Stimulated activated naive B cell treated with anti-CD40 and anti-IgM and Interleukin-4, amounts not matched to agents 10 μg/mL and 1 μg/mL and 100 μg/mL, for 72 hours (primary cell): ENCODE data around the gene XPO4.
A peak's percentile ranks its signal among the peaks of the same experiment; 100 is the strongest.
"Not testable (repeated sequence)": the region's sequence is repeated elsewhere in the genome, so short reads cannot be mapped to it uniquely, and the experiment has no call there.

ENCODE experiments used
- ATAC-seq, 2 donors: fragments of 150-1000 bp; cut with Tn5 transposase; replicated peaks; 2 replicates each; pipeline ENCODE4 v1.10.0; 2021; ENCODE audit warnings: moderate library complexity in 1 of 2
- DNase-seq: peaks from one replicate; pipeline ENCODE4 v3.0.0; 2021
- H3K27ac Mint-ChIP-seq: one replicate; pipeline ENCODE4 v1.8.0; 2022; ENCODE audit warnings: mild to moderate bottlenecking, mixed read lengths
- H3K27me3 Mint-ChIP-seq, 2 donors: one replicate each; pipeline ENCODE4 v1.8.0; 2022; ENCODE audit warnings: mixed read lengths in 2 of 2
- H3K36me3 Mint-ChIP-seq, 2 donors: one replicate each; pipeline ENCODE4 v1.8.0; 2022; ENCODE audit warnings: mixed read lengths in 2 of 2, mild to moderate bottlenecking in 1 of 2
- H3K4me1 Mint-ChIP-seq, 2 donors: one replicate each; pipeline ENCODE4 v1.8.0; 2022; ENCODE audit warnings: mixed read lengths in 2 of 2, mild to moderate bottlenecking in 1 of 2
- H3K4me3 Mint-ChIP-seq, 2 donors: one replicate each; pipeline ENCODE4 v1.8.0; 2022; ENCODE audit warnings: mild to moderate bottlenecking in 2 of 2, mixed read lengths in 2 of 2, moderate library complexity in 1 of 2
- H3K9me3 Mint-ChIP-seq, 2 donors: one replicate each; pipeline ENCODE4 v1.8.0; 2022; ENCODE audit warnings: mixed read lengths in 2 of 2, mild to moderate bottlenecking in 1 of 2

XPO4 gene

DNA sequence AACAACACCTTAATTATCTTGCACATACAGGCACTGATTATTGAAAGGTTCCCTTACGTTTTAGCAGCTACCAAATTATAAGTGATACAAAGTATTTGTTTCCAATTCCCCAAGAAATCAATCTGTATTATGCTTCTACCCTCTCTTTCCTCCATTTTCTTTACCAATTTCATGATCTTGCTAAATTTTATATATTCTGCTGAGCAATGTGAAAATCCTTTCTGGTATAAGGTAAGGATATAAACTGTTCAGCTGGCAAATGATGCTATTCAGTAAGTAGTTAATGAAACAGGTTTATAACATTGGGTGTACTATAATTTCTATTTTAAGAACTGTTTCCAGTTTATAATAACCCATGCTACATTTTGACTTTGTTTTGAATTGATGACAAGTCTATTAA, 127.8 kb downstream of the XPO4 start:
- Mint-ChIP-seq H3K4me3 (peak overlapping the region in 1 of 2 donors; percentile 97), H3K9me3 (peaks cover 3 to 5% of the 10 kb centered on the region in 2 donors), H3K27me3 (no peaks in the 10 kb centered on the region), H3K36me3 (peaks cover 20 to 28% of the 10 kb centered on the region in 2 donors), H3K27ac (peak overlapping the region; percentile 65), H3K4me1 (peaks cover 9 to 12% of the 10 kb centered on the region in 2 donors)
- DNase-seq (no peak), ATAC-seq (no peak)

DNA sequence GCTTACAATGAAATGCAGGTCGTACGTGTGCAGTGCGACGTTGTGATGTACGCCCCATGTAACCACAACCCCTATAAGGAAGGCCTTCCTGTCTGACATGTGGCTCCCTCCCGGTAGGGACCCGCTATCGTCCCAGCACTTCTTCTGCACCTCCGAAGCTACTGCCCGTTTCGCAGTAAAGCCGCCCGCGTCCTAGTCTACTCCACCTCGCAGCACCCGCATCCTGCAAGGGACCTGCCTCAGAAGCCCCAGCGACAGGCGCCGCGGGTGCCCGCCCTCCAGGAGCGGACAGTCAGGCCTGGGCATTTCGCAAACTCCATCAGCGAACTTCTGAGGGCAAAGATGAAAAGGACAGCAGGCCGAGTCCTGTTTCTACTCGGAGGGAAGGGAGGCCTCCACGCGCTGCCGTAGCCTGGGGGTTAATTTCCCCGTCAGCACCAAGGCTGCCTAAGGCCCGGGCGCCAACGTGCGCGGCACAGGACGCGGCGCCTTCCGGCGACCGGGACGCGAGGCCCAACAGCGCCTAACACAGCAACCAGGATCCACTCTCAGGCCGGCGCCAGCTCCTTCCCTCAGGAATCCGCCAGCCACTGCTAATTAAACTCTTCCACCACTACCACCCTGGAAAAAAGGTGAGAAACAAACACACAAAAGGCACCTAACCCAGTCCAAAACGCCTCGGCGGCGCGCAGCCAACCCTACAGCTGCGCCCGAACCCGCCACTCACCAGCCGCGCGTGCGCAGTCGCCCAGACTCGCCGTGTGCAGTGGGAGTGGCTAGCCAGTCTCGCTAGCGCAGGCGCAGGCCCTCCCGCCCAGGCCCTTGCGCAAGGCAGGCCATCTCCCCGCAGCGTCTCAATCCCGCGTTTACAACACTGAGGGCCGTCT, 129.1 kb downstream of the XPO4 start, which contains the start of gene EEF1AKMT1:
EEF1AKMT1 (minus strand) TSS at position 768 of the 887 bp plus-strand sequence. CDS start 16,363 bp downstream, outside the sequence.
- peak within 1 kb of the TSS; percentile 98 for H3K27ac Mint-ChIP-seq
- no peaks in the 10 kb centered on the region for H3K27me3 Mint-ChIP-seq
- peaks cover 26 to 36% of the 10 kb centered on the region in 2 donors for H3K36me3 Mint-ChIP-seq
- H3K4me1 Mint-ChIP-seq, result peaks cover 9 to 17% of the 10 kb centered on the region in 2 donors
- DNase-seq (peak; percentile 93), ATAC-seq (peak; percentile 90 to 95)
- peak within 1 kb of the TSS; percentile 83 to 97 for H3K4me3 Mint-ChIP-seq
- peaks cover 5 to 7% of the 10 kb centered on the region in 2 donors for H3K9me3 Mint-ChIP-seq

DNA sequence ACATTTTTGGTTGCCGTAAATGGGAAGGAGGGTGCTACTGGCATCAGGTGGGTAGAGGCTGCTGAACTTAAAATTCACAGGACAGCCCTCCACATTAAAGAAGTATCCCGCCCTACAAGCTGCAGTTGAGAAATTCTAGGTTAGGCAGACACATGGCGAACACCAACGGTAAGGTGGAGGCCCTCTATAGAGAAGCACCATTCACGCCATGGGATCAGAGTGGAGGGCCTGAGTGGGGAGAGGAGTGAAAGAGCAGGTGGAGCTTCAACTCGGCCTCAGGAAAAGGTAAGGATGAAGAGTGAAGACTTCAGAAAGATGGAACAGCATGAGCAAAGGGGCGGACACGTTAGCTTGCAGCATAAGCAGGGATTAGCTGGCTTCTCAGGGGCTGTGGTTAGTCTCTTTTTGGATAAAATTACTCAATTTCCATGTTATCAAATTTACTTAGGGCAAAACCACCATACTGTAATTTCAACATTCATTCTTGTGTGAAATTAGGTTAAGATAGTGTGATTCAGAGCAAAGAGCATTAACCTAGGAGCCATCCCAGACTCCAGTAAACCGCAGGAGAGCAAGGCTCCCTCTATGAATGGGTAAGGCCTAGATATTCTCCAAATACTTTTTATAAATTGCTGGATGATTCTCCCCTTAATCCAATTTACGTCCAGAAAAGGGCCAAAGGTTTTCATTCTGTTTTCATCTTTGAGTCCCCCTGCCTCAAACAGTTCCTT, 130.0 kb downstream of the XPO4 start:
- H3K4me3 Mint-ChIP-seq, result peak overlapping the region; percentile 83 to 97
- peaks cover 10 to 17% of the 10 kb centered on the region in 2 donors for H3K4me1 Mint-ChIP-seq
- peaks cover 10 to 11% of the 10 kb centered on the region in 2 donors for H3K9me3 Mint-ChIP-seq
- H3K27ac Mint-ChIP-seq, result peak overlapping the region; percentile 98
- no peaks in the 10 kb centered on the region for H3K27me3 Mint-ChIP-seq
- peaks cover 35 to 45% of the 10 kb centered on the region in 2 donors for H3K36me3 Mint-ChIP-seq
- no peak for DNase-seq
- no peak for ATAC-seq

DNA sequence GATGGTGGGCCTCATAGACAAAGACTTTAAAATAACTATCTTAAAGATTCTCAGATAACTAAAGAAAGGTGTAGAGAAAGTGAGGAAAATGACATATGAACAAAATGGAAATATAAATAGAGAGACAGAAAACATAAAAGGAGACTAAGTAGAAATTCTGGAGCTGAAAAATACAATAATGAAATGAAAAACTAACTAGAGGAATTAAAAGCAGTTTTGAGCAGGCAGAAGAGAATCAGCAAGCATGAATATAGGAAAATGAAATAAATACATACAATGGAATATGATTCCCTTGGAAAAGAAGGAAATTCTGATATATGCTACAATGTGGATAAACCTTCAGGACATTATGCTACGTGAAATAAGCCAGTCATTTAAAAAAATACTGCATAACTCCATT, 132.7 kb downstream of the XPO4 start:
- Mint-ChIP-seq H3K27ac (no peak overlapping the region), H3K27me3 (no peaks in the 10 kb centered on the region), H3K4me3 (no peak overlapping the region), H3K9me3 (peaks cover 13 to 14% of the 10 kb centered on the region in 2 donors), H3K4me1 (peaks cover 10 to 17% of the 10 kb centered on the region in 2 donors), H3K36me3 (peaks cover 36 to 49% of the 10 kb centered on the region in 2 donors)
- DNase-seq (no peak), ATAC-seq (no peak)

DNA sequence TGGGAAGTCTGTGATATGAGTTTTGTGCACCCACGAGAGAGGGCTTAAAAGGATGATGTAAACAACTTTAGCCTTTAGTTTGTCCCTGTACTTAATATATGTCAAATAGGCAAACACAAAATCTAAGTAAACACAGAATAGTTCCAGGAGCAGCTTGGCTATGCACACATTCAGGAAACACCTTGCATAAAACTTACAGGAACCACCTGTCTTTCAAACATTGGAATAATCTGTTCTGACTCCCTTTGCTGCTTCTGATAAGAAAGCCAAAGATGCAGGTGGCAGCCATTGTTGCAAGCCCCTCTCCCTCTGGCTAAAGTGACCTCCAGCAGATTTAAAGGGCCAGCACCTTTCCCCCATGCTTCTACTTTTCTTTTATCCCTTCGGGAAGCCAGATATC, 133.5 kb downstream of the XPO4 start:
- Mint-ChIP-seq H3K36me3 (peaks cover 36 to 49% of the 10 kb centered on the region in 2 donors), H3K27me3 (no peaks in the 10 kb centered on the region), H3K4me3 (no peak overlapping the region), H3K9me3 (peaks cover 13 to 14% of the 10 kb centered on the region in 2 donors), H3K27ac (no peak overlapping the region), H3K4me1 (peaks cover 9 to 17% of the 10 kb centered on the region in 2 donors)
- DNase-seq (no peak), ATAC-seq (no peak)

DNA sequence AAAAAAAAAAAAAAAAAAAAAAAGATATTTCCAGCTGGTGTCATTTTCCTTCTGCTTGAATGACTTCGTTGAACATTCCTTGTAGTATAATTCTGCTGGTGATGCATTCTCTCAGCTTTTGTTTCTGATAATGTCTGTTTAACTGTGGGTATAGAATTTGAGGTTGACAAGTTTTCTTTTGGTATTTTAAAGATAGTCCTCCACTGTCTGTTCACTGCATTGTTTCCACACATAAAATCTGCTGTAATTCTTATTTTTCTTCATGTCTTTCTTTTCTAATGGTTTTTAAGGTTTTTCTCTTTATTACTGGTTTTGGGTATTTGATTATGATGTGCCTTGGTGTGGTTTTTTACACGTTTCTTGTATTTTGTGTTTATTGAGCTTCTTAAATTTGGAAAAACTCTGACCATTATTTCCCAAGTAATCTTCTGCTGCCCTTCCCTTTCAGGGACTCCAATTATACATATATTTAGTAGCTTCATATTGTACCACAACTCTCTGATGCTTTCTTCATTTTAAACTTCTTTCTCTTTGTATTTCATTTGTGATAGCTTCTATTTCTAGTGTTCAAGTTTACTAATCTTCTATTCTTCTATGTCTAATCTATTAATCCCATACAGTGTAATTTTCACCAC, 135.1 kb downstream of the XPO4 start:
- H3K27me3 Mint-ChIP-seq, result no peaks in the 10 kb centered on the region
- H3K4me3 Mint-ChIP-seq, result no peak overlapping the region
- H3K36me3 Mint-ChIP-seq, result peaks cover 37 to 43% of the 10 kb centered on the region in 2 donors
- H3K9me3 Mint-ChIP-seq, result peaks cover 13 to 14% of the 10 kb centered on the region in 2 donors
- ATAC-seq (no peak), DNase-seq (no peak)
- no peak overlapping the region for H3K27ac Mint-ChIP-seq
- H3K4me1 Mint-ChIP-seq, result peaks cover 5 to 14% of the 10 kb centered on the region in 2 donors

DNA sequence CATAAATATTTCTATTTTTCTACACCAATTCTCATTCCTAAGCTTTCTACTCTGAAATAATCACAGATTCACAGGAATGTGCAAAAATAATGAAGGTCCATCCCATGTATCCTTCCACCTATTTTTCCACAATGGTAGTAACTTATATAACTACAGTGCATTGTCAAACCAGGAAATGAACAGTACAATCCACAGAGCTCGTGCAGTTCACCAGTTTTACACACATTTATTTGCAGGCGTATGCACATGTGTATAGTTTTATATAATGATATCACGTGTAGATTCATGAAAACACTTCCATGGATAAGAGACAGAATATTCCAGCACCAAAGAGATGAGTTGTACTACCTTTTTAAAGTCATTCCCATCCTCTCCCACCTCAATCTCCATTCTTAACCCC, 141.7 kb downstream of the XPO4 start:
- H3K4me1 Mint-ChIP-seq, result no peaks in the 10 kb centered on the region
- no peaks in the 10 kb centered on the region for H3K27me3 Mint-ChIP-seq
- H3K4me3 Mint-ChIP-seq, result no peak overlapping the region
- peaks cover 9 to 15% of the 10 kb centered on the region in 2 donors for H3K9me3 Mint-ChIP-seq
- ATAC-seq, result no peak
- H3K27ac Mint-ChIP-seq, result no peak overlapping the region
- peaks cover 18 to 32% of the 10 kb centered on the region in 2 donors for H3K36me3 Mint-ChIP-seq
- no peak for DNase-seq

DNA sequence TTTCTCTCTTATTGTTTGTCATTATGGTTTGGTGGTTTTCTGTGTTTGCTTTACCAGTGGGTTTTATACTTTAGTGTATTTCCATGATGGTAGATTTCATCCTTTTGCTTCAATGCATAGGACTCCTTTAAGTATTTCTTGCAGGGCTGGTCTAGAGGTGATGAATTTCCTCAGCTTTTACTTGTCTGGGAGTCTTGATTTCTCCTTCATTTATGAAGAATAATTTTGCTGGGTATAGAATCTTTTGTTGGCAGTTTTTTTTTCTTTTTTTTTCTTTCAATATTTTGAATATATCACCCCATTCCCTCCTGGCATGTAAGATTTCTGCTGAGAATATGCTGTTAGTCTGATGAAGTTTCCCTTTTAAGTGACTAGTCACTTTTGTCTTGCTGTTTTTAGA, 148.5 kb downstream of the XPO4 start:
- peaks cover 40 to 53% of the 10 kb centered on the region in 2 donors for H3K9me3 Mint-ChIP-seq
- peaks cover 53 to 77% of the 10 kb centered on the region in 2 donors for H3K36me3 Mint-ChIP-seq
- no peak overlapping the region for H3K27ac Mint-ChIP-seq
- H3K27me3 Mint-ChIP-seq, result no peaks in the 10 kb centered on the region
- H3K4me1 Mint-ChIP-seq, result no peaks in the 10 kb centered on the region
- H3K4me3 Mint-ChIP-seq, result no peak overlapping the region
- ATAC-seq (no peak), DNase-seq (no peak)

DNA sequence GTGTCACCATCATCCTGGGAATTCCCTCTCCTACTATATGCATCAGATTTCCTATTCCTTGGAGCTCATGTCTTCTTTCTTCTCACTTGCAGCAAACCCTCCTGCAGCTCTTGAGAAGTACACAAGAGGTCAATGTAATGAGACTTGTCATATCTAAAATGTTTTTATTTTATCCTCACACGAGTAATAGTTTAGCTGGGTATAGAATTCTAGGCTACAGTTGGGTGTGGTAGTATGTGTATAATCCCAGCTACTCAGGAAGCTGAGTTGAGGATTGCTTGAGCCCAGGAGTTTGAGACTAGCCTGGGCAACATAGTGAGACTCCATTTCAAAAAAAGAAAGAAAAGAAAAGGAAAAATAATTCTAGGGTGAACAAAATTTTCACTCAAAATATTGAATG, 153.2 kb downstream of the XPO4 start:
- Mint-ChIP-seq H3K27me3 (no peaks in the 10 kb centered on the region), H3K9me3 (peaks cover 35 to 43% of the 10 kb centered on the region in 2 donors), H3K4me1 (no peaks in the 10 kb centered on the region), H3K4me3 (no peak overlapping the region), H3K36me3 (peaks cover 36 to 67% of the 10 kb centered on the region in 2 donors), H3K27ac (no peak overlapping the region)
- ATAC-seq (no peak), DNase-seq (no peak)

DNA sequence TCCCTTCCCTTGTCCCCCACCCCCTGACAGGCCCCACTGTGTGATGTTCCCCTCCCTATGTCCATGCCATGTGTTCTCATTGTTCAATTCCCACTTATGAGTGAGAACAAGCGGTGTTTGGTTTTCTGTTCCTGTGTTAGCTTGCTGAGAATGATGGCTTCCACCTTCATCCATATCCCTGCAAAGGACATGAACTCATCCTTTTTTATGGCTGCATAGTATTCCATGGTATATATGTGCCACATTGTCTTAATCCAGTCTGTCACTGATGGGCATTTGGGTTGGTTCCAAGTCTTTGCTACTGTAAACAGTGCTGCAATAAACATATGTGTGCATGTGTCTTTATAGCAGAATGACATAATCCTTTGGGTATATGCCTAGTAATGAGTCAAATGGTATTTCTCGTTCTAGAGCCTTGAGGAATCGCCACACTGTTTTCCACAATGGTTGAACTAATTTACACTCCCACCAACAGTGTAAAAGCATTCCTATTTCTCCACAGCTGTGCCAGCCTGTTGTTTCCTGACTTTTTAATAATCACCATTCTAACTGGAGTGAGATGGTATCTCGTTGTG, 158.6 kb downstream of the XPO4 start:
- H3K9me3 Mint-ChIP-seq, result peaks cover 3 to 15% of the 10 kb centered on the region in 2 donors
- H3K4me1 Mint-ChIP-seq, H3K27ac Mint-ChIP-seq, H3K4me3 Mint-ChIP-seq, H3K27me3 Mint-ChIP-seq, ATAC-seq, DNase-seq: not testable (repeated sequence)
- peaks cover 22 to 37% of the 10 kb centered on the region in 2 donors for H3K36me3 Mint-ChIP-seq

DNA sequence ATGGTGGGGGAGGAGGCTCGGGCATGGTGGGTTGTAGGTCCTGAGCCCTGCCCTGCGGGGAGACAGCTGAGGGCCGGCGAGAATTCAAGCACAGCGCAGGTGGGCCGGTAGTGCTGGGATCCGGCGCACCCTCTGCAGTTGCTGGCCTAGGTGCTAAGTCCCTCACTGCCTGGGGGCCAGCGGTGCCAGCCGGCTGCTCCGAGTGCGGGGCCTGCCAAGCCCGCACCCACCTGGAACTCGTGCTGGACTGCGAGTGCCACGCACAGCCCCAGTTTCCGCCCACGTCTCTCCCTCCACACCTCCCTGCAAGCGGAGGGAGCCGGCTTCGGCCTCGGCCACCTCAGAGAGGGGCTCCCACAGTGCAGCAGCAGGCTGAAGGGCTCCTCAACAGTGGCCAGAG, 162.5 kb downstream of the XPO4 start:
- Mint-ChIP-seq H3K4me3 (no peak overlapping the region), H3K36me3 (peaks cover 17 to 22% of the 10 kb centered on the region in 2 donors), H3K4me1 (no peaks in the 10 kb centered on the region), H3K27me3 (no peaks in the 10 kb centered on the region), H3K27ac (no peak overlapping the region), H3K9me3 (peaks cover 0 to 12% of the 10 kb centered on the region in 2 donors)
- ATAC-seq (no peak), DNase-seq (no peak)

DNA sequence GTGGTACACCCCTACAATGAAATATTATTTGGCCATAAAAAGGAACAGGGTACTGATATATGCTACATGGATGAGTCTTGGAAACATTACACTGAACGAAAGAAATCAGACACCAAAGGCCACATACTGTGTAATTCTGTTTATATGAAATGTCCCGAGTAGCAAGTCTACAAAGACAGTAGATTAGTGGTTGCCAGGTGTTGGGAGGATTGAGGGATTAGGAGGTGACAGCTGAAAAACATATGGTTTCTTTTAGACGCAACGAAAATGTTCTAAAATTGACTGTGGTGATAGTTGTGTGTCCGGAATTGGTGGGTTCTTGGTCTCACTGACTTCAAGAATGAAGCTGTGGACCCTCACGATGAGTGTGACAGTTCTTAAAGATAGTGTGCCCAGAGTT, 163.9 kb downstream of the XPO4 start:
- H3K27me3 Mint-ChIP-seq, result no peaks in the 10 kb centered on the region
- H3K27ac Mint-ChIP-seq, result no peak overlapping the region
- no peak overlapping the region for H3K4me3 Mint-ChIP-seq
- peaks cover 0 to 6% of the 10 kb centered on the region in 2 donors for H3K9me3 Mint-ChIP-seq
- no peaks in the 10 kb centered on the region for H3K4me1 Mint-ChIP-seq
- ATAC-seq (no peak), DNase-seq (no peak)
- H3K36me3 Mint-ChIP-seq, result peaks cover 24 to 28% of the 10 kb centered on the region in 2 donors

DNA sequence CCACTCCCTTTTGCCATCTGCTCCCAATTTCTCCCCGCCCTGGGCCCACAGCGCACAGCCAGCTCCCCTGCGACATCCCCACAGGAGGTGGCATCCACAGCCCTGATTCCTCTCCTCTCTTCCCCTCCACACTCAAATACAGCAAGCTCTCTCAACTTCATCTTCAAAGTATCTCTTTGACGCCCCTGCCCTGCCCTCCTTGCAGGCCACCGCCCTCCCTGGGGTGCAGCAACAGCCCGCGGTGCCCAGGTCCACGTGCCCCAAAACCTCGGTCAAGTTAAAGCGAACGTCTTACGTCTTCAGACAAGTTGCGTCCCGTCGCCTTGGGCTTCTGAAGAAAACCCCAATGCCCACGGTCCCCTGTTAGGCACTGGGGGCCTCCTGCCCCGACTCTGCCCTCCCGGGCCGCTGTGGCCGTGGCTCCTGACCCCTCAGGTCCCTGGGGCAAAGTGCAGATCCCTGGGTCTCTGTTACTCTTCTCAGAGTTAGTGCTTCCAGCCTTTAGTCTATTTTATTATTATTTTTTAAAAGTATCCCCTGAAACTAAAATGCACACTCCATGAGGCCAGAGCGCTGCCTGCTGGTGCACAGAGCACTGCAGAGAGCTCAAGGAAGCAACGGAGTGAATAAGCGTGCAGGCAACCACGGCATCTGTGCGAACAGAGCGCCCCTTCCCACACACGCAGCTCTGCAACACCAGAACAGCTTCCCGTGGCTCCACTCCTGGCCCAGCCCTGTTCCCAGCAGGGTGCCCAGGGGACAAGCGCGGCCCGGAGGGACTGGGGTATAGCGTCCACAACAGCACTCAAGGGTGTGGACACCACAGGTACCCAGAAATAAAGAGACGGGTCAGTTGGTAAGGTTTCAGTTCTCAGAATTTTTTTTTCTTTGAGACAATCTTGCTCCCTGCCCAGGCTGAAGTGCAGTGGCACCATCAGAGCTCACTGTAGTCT, 172.6 kb downstream of the XPO4 start:
- Mint-ChIP-seq H3K27me3 (no peaks in the 10 kb centered on the region), H3K9me3 (no peaks in the 10 kb centered on the region), H3K27ac (no peak overlapping the region), H3K36me3 (peaks cover 26 to 34% of the 10 kb centered on the region in 2 donors), H3K4me1 (no peaks in the 10 kb centered on the region), H3K4me3 (no peak overlapping the region)
- DNase-seq (no peak), ATAC-seq (no peak)
